K562 treated with DMSO at 1 percent for 4 hours (cell line): ENCODE results near the gene MCM5. TPM values are rescaled to one million over a fixed set of nuclear protein-coding genes. Genes with fewer than 3 reads are reported as not detected.

ENCODE experiments used
- total RNA-seq: library from RNA; unstranded; fragments of 300-600 nt; gene quantifications from 2 replicates; pipeline ENCODE4 v1.2.3, GENCODE V29; 2022; ENCODE audit not compliant: insufficient read depth

MCM5 gene
- total RNA-seq: 129 and 136 TPM in 2 replicates

DNA sequence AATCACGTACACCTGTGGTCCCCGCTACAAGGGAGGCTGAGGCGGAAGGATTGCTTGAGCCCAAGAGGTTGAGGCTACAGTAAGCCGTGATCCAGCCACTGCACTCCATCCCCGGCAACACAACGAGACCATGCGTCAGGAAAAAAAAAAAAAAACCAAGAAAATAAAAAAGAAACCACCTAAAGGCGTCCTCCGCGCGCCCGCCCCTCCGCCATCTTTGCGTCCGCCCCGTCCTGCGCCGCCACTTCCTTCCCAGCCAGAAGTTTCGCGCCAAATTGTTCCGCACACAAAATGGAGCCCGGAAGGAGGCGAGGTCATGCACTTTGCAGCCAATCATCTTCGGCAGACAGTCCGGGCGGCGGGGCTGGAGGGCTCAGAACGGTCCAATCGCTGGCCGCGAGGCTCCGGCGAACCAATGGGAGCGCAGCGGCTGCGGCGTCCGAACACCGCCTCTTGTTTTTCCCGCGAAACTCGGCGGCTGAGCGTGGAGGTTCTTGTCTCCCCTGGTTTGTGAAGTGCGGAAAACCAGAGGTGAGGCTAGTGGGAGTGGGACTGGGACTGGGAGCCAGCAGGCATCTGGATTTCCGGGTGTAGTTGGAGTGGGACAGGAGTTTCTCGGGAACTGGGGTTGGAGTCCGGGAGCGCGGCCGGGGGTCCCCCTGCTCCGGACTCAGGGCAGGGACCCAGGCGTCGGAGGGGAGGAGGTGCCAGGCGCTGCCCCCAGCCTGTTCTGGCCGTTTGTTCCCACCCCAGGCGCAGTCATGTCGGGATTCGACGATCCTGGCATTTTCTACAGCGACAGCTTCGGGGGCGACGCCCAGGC, at the start of gene MCM5:
MCM5 (plus strand) TSS at position 463 of the 823 bp plus-strand sequence; CDS start at position 762, 299 bp downstream.

DNA sequence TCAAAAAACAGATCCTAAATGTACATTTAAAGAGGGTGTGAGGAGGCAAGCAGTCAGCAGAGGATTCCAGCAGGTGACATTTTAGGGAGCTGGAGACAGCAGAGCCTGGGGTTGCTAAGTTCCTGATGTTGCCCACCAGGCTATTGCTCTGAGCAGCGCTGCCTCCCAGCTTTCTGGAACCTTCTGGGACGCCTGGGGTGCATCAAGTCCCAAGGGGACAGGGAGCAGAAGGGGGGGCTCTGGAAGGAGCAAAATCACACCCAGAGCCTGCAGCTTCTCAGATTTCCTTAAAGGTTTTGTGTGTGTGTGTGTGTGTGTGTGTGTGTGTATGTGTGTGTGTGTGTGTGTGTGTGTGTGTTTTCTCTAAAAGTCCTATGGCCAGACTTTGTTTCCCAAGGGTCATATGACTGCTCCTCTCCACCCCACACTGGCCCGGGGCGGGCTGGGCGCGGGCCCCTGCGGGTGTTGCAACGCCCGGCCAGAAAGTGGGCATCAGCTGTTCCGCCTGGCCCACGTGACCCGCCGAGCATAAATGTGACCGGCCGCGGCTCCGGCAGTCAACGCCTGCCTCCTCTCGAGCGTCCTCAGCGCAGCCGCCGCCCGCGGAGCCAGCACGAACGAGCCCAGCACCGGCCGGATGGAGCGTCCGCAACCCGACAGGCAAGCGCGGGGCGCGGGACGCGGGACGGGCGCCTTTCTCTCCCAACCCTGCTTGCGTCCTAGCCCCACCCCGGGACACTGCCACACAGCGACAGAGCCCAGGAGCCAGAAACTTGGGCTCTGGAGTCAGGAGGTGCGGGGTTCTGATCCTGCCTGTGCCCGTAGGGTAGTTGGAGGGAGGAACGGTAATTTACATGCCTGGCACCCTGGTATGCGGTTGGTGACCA, 19.2 kb upstream of the MCM5 start, which contains the start of gene HMOX1:
HMOX1 (plus strand) TSS at position 560 of the 887 bp plus-strand sequence; CDS start at position 638, 78 bp downstream.

Other genes starting within 250 kb of the MCM5 start
- gene HMGXB4, start 142.6 kb upstream of the MCM5 start, total RNA-seq: 11.2 and 15.4 TPM in 2 replicates
- gene TOM1, start 100.2 kb upstream of the MCM5 start, total RNA-seq: 36.2 and 42.7 TPM in 2 replicates
- gene HMOX1, start 19.0 kb upstream of the MCM5 start, total RNA-seq: not detected in 2 replicates
- 0.17 TPM in 1 of 2 replicates, not detected in the other for gene RASD2, start 140.7 kb downstream of the MCM5 start, total RNA-seq
- gene MB, start 217.2 kb downstream of the MCM5 start, total RNA-seq: not detected in 2 replicates
- 5.9 and 7.2 TPM in 2 replicates for gene APOL6, start 248.3 kb downstream of the MCM5 start, total RNA-seq